SHP77 (cell line): ENCODE measurements around the gene PKD1.
"Not testable (repeated sequence)": the region's sequence is repeated elsewhere in the genome, so short reads cannot be mapped to it uniquely, and the experiment has no call there.

Source experiments
- DNase-seq, 2 experiments: peaks; one replicate each; lab custom pipeline; 2025; lab: John Stamatoyannopoulos, UW

PKD1 gene

DNA sequence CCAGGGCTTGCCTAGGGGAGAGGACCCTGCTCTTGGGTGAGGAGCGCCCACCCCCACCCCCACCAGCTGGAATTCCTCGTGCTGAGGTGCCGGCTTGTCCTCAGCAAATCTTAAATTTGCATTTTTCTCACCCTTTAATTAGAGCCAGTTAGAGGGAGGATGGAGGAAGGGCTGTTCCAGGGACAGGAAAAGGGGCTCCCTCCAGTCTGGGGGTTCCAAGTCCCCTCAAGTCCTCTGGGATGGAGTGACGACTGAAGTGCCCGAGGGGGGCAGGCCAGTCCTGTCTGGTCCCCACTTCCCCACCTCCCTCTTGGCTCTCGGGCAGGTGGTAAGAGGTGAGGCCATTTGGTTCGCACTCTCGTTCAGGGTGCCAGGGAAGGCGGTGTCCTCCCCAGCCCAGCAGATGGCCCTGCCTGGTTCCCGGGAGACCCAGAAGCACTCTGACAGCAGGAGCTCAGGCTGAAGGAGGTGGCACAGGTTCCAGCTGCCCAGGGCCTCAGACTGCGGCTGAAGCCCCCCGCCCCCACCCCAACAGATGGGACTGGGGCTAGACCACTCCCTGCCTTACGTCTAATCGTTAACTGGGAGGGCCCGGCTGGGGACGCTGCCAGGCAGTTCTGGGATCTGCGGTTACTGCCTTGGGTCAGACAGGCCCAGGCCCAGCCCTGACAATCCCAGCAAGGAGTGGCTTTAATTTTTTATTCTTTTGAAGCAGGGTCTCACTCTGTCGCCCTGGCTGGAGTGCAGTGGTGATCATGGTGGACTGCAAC is 14.9 kb upstream of the PKD1 start:
- DNase-seq: peak; percentile 78 to 81

- DNase-seq: peak in 1 of 2 experiments; percentile 40
Measured at GRCh38 chr16:2149630-2150417, 14.1 kb upstream of the PKD1 start.

DNA sequence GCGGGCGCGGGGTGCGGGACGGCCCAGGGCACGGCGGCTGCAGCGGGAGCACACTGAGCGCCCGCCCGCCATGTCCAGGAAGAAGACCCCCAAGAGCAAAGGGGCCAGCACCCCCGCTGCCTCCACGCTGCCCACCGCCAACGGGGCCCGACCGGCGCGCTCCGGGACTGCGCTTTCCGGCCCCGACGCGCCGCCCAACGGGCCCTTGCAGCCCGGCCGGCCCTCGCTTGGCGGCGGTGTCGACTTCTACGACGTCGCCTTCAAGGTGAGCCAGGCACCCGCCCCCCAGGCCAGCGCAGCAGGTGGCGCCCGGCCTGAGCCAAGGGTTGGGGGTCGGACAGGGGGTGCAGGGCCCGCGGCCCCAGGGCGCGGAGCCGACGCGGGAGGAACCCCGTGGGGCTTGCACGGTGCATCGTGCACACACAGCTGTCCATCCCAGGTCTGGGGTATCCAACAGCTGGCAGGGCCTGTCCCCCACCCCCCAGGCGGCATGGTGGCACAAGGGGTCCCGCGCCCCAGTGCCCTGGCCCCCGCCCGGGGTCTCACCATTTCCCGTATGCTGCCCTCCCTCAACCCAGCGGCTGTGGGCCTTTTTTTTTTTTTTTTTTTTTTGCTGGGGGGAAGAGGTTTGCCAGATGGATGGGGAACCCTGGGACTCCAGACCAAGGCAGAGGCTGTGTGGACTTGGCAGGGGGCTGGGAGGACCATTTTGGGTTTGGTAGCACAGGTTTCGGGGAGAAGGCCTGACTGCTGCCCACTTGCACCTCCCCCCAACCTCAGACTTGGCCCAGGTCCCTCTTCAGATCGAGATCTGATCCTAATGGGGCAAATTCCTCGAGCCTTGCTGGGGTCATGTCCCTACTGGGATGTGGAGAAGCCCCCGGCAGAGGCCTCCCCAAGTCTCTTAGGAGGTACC is 13.3 kb upstream of the PKD1 start:
- peak in 1 of 2 experiments; percentile 42 for DNase-seq

GRCh38 chr16:2147981-2148671 is 12.4 kb upstream of the PKD1 start, which contains the start of gene RAB26:
RAB26 (plus strand) TSS chr16:2148625; CDS start chr16:2148784, 159 bp downstream.
- DNase-seq: peak; percentile 80 to 95

DNA sequence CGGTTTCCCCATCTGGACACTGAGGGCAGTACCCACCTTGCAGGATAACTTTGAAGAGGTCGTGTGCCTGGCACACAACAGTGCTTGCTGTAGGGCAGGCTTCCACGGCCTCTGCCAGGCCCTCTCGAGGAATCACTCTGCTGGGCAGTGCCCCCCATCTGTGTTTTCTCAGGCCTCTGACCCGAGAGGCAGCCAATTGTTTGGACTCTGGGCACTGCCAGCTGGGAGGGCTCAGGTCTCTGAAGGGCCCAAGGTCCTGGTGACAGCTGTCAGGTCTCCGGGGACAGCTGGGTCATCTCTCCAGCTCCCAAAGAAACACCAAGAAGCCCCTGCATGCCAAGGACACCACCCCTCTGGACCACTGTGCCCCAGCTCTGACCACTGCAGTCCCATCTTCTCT is 11.7 kb upstream of the PKD1 start:
- no peak for DNase-seq

DNA sequence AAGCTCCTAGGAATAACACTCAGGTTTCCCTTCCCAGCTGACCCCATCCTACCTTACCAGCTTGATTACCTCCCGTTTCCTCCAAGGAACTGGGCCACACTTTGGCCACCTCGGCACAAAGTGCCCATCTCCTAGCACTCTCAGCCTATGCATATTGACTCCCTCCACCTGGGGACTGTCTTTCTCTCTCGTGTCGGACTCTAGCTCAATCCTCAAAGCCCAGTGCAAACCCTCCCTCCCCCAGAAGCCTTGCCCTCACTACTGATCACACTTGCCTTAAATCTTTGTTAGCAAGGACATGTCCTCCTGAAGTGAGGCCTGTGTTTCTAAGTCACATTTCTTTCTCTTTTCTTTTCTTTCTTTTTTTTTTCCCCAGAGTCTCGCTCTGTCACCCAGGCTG is 10.1 kb upstream of the PKD1 start:
- no peak for DNase-seq

DNA sequence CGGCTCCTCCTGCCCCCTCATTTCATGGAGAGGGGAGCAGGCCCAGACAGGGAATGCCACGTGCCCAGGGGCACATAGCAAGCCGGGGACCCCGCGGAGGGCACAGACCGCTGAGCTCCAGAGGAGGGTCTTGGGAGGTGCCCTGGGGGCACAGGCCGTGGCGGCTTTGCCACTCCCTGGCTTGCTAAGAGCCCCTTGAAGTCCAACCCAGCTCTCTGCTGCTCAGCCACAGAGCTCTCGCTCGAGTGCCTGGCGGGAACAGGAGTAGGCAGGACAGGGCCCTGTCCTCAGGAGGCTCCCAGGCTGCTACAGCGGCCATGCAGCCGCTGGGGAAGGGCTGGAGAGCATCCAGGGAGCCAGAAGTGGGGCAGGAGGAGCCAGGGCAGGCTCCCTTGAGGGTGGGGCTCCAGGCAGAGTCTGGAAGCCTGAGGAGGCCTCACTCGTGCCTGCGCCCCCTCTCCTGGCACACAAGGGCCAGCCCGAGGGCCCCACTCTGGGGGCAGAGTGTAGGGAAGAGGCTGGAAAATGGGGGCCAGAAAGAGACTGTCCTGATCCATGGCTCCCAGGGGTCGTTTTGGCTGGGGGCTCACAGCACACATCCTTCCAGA is 8.3 kb upstream of the PKD1 start:
- DNase-seq: no peak

DNA sequence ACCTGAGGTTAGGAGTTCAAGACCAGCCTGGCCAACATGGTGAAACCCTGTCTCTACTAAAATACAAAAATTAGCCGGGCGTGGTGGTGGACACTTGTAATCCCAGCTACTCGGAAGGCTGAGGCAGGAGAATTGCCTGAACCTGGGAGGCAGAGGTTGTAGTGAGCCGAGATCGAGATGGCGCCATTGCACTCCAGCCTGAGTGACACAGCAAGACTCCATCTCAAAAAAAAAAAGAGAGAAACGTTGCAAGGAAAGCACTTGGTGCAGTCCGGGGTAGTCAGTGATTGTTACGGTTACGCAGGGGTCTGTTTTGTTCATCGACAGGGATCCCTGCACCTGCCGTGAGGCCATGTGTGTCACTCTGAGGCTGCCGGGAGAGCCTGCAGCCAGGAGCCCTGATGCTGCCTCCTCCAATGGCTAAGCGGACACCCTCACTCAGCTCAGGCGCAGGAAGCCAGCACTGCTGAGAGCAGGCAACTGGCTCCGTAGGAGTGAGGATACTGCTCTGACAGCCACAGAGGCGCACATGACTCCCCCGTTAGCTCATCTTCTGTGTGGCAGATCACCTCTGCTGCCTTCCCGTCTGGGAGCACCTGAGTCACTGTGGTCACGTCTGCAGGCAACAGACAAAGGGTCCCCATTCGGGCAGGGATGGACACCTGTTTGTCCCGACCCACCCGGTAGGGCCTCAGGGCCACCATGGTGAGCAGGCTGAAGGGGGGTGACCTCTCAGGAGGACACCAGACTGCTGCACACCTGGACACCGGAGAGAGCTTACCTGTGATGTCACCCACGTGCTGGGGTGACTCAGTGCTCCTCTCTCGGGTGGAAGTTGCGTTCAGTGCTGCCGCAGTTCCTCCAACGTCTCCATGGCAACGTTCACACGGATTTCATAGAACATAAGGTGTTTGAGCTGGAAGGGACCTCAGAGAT is 7.5 kb upstream of the PKD1 start:
- DNase-seq: peak in 1 of 2 experiments; percentile 46

- DNase-seq: not testable (repeated sequence)
Measured at GRCh38 chr16:2135071-2135470, 627 bp downstream of the PKD1 start.

GRCh38 chr16:2133797-2134196 is 1.9 kb downstream of the PKD1 start:
- DNase-seq: not testable (repeated sequence)

GRCh38 chr16:2129890-2130447 is 5.7 kb downstream of the PKD1 start:
- not testable (repeated sequence) for DNase-seq

DNA sequence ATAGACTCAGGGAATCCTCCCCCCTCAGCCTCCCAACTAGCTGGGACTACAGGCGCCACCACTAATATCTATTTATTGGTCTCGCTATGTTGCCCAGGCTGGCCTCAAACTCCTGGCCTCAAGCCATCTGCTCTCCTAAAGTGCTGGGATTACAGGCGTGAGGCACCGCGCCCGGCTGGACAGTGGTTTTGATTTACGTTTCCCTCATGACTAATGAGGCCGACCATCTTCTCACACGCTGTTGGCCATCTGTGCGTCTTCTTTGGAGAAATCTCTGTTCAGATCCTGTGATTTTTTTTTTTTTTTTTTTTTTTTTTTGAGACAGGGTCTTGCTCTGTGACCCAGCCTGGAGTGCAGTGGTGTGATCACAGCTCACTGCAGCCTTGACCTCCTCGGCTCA is 6.4 kb downstream of the PKD1 start:
- DNase-seq: not testable (repeated sequence)

DNA sequence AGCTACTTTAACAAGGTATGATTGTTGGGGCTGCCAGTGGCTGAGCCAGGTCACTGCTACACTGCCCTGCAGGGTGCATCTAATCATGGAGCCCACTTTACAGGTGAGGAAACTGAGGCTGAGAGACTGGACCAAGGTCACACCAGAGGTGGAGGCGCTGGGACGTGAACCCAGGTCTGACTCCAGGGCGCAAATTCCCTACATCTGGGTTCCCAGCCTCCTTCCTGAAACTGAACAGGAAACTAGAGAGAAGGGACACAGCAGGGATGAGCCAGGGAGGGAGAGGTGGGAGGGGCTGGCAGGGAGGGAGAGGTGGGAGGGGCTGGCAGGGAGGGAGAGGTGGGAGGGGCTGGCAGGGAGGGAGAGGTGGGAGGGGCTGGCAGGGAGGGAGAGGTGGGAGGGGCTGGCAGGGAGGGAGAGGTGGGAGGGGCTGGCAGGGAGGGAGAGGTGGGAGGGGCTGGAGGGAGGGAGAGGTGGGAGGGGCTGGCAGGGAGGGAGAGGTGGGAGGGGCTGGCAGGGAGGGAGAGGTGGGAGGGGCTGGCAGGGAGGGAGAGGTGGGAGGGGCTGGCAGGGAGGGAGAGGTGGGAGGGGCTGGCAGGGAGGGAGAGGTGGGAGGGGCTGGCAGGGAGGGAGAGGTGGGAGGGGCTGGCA is 7.9 kb downstream of the PKD1 start:
- not testable (repeated sequence) for DNase-seq

DNA sequence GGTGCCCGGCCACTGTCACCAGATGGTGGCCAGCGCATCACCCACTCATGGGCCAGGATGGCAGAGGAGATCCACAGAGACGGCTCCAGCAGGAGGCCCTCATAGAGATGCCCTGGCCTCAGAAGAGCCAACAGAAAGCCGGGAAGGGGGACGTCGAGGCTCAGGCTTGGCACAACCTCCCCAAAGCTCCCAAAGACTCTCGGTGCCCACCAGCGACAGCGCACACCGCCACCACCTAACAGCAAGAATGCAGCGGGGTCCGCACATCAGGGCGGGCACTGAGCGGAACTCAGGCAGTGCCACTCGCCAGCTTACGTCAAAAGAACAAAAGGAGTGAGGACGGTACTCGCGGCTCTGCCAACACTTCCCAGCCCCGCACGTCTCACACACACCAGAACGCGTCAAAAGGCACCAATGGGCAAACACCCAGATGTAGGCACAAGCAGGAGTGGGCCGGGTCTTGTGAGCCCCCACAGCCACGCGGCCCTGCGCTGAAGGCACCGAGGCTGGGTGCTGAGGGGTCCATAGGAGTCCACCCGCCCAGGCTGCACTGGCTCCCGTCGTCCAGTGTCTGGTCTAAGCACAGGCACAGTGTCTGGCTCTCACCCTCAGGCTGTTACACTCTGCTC is 8.7 kb downstream of the PKD1 start:
- DNase-seq: not testable (repeated sequence)

GRCh38 chr16:2126161-2126743 is 9.4 kb downstream of the PKD1 start:
- peak in 1 of 2 experiments; percentile 44 for DNase-seq

- not testable (repeated sequence) for DNase-seq
Measured at GRCh38 chr16:2125609-2126008, 10.1 kb downstream of the PKD1 start.

GRCh38 chr16:2124694-2125444 is 10.8 kb downstream of the PKD1 start:
- peak in 1 of 2 experiments; percentile 75 for DNase-seq
